SH-SY5Y (cell line): ENCODE data around the gene CDHR1.

ENCODE experiments used
- GATA2 ChIP-seq: IDR thresholded peaks from 2 replicates; pipeline ENCODE4 v1.6.1; 2011; ENCODE audit warnings: mild to moderate bottlenecking, low read depth, low read length
- GATA3 ChIP-seq: IDR thresholded peaks from 2 replicates; pipeline ENCODE4 v1.6.1; 2011; ENCODE audit warnings: low read depth, mild to moderate bottlenecking, low read length, moderate library complexity

GRCh38 chr10:84185526-84186175 is 8.7 kb upstream of the CDHR1 start:
- 0 out of 2 replicates have a peak, but pooled peaks have one; percentile 33 for TF ChIP-seq GATA2
- TF ChIP-seq GATA3, result no peak
